GM12864 (cell line): ENCODE data around the gene GUCY1B1.

Experiments
- DNase-seq: peaks from one replicate; pipeline ENCODE4 v3.0.0-alpha.2; 2011; ENCODE audit warnings: low read depth
- H3K4me3 ChIP-seq: 2 replicates; pipeline ENCODE4 v1.5.1; 2011; ENCODE audit warnings: mild to moderate bottlenecking, low read depth, low read length, control low read depth
- TF ChIP-seq, protein P1 (sequence below): IDR thresholded peaks from 2 replicates; pipeline ENCODE4 v1.5.1; 2011; ENCODE audit warnings: low read depth, mild to moderate bottlenecking, moderate library complexity, low read length, control low read depth, inconsistent platforms; ENCODE audit errors: missing control alignments

Gene GUCY1B1

DNA sequence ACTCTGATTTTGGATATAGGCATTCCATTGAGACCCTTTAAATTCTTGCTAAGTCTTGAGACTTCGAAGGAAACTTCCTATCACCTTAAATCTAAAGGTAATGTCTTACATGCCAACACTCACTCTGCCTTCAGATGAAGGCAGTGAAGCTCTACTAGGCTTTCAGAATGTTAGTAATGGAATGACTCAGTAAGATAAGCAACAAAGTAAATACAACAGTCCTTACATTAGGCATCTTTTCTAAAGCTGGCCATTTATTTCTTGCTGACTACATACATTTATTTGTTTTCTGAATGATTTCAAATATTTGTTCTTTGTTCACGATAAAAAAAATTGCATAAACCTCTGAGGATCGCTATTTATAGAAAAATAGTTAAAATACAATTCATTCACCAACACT is 63.8 kb downstream of the GUCY1B1 start:
- DNase-seq: no peak
- no peak overlapping the region for H3K4me3 ChIP-seq
- TF ChIP-seq, protein P1, sequence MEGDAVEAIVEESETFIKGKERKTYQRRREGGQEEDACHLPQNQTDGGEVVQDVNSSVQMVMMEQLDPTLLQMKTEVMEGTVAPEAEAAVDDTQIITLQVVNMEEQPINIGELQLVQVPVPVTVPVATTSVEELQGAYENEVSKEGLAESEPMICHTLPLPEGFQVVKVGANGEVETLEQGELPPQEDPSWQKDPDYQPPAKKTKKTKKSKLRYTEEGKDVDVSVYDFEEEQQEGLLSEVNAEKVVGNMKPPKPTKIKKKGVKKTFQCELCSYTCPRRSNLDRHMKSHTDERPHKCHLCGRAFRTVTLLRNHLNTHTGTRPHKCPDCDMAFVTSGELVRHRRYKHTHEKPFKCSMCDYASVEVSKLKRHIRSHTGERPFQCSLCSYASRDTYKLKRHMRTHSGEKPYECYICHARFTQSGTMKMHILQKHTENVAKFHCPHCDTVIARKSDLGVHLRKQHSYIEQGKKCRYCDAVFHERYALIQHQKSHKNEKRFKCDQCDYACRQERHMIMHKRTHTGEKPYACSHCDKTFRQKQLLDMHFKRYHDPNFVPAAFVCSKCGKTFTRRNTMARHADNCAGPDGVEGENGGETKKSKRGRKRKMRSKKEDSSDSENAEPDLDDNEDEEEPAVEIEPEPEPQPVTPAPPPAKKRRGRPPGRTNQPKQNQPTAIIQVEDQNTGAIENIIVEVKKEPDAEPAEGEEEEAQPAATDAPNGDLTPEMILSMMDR: no peak

DNA sequence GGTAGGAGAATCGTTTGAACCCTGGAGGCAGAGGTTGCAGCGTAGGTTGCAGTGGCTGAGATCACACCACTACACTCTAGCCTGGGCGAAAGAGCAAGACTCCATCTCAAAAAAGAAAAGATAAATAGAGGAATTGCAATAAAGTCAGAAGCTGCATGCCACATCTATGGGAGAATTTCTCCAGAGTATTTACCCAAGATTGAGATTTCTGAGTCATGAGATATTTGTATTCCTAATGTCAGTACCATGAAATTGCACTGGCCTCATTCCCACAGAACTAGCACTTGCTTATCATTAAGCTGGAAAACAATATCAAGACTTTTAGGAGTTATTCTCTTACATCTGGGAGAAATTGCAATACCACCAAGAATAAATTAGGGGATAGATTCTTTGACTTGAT is 69.8 kb downstream of the GUCY1B1 start:
- DNase-seq: no peak
- TF ChIP-seq, protein P1: no peak
- H3K4me3 ChIP-seq: no peak overlapping the region

GRCh38 chr4:155832664-155833063 is 73.8 kb downstream of the GUCY1B1 start:
- DNase-seq: no peak
- TF ChIP-seq, protein P1: no peak
- no peak overlapping the region for H3K4me3 ChIP-seq

DNA sequence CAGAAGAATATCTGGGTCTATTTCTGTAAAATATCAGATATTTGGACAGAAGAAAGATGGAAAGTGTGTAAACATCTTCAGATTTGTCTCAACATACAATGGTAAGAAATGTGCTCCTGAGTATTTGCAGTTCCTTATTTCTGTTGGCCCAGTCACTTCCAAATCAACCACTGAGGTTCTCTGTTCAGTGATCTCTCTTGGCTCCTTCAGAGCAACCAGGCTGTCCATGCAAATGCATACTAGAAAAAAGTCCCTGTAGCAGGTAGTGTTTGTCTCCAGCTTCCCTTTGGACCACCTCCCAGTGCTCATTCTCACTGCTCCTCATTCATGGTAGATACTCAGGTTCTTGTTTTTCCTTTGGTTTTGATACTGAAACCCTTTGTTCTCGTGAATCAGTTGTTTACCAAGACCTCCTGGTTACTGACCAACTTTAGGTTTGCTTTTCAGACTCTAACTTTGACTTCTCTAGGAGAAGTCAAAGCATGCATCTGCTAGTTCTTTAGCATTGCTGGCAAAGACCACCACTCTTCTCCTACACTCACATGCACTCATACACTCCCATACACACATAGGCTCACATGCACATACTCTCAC is 78.5 kb downstream of the GUCY1B1 start:
- DNase-seq: no peak
- no peak overlapping the region for H3K4me3 ChIP-seq
- TF ChIP-seq, protein P1: no peak

DNA sequence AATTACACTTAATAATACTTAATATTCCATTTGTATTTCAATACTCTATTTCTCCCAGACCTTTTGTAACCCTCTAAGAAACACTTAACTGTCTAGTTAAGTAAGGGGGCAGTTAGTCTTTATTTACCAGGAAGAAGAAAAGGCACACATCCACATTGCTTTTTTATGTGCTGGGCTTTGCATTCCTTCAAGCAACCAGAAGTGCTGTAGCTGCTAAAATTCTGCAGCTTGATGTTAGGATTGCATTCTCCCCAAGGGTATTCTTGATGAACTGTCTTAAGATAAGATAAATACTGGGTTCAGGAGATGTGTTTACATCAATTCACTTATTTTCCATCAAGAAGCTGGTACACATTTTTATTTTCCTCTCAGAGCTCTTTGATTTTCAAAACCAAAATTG is 83.3 kb downstream of the GUCY1B1 start:
- H3K4me3 ChIP-seq: no peak overlapping the region
- TF ChIP-seq, protein P1: no peak
- DNase-seq: no peak

GRCh38 chr4:155846929-155847328 is 88.1 kb downstream of the GUCY1B1 start:
- DNase-seq: no peak
- no peak overlapping the region for H3K4me3 ChIP-seq
- TF ChIP-seq, protein P1: no peak

DNA sequence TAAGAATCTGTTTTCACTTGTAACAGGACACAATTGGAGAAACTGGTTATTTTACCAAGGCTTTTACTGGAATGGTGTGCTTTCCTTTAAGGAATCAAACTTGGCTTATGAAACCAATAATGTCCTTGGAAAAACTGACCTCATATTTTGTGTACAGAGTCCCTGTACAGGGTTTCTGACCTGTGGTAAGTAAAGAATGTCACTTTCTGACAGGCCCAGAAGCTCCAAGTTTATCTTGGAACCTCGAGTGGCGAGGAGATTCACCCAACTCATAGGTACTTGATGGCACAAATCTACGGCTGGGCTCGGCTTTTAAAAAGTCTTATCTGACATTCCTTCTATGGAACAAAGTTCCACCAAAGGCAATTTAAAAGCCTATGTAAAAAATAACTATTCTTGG is 90.2 kb downstream of the GUCY1B1 start:
- H3K4me3 ChIP-seq: no peak overlapping the region
- DNase-seq: no peak
- TF ChIP-seq, protein P1: no peak
